GM21360 (cell line): ENCODE measurements around the gene ANTXRL.
"Not testable (repeated sequence)": the region's sequence is repeated elsewhere in the genome, so short reads cannot be mapped to it uniquely, and the experiment has no call there.

Source experiments
- ATAC-seq: cut with Tn5 transposase; IDR thresholded peaks from one replicate; pipeline ENCODE4 v1.9.1; 2021; ENCODE audit warnings: mild to moderate bottlenecking, moderate library complexity; ENCODE audit not compliant: unreplicated experiment

Gene ANTXRL

GRCh38 chr10:46272863-46273415 is 13.9 kb upstream of the ANTXRL start:
- no peak for ATAC-seq

- no peak for ATAC-seq
Observed at GRCh38 chr10:46273506-46274477, 13.0 kb upstream of the ANTXRL start.

- no peak for ATAC-seq
Observed at GRCh38 chr10:46277840-46278239, 9.0 kb upstream of the ANTXRL start.

GRCh38 chr10:46282421-46282831 is 4.4 kb upstream of the ANTXRL start:
- ATAC-seq, result not testable (repeated sequence)

GRCh38 chr10:46282842-46283574 is 3.8 kb upstream of the ANTXRL start:
- ATAC-seq, result no peak

- ATAC-seq, result no peak
Observed at GRCh38 chr10:46283580-46284285, 3.1 kb upstream of the ANTXRL start.

GRCh38 chr10:46284286-46285229 is 2.2 kb upstream of the ANTXRL start:
- peak; percentile 88 for ATAC-seq

GRCh38 chr10:46285300-46285699 is 1.5 kb upstream of the ANTXRL start:
- no peak for ATAC-seq

GRCh38 chr10:46285966-46286620 is 704 bp upstream of the ANTXRL start:
- ATAC-seq, result no peak

GRCh38 chr10:46287846-46288477 is 1.2 kb downstream of the ANTXRL start:
- ATAC-seq, result no peak

GRCh38 chr10:46288601-46289206 is 1.9 kb downstream of the ANTXRL start:
- no peak for ATAC-seq

GRCh38 chr10:46289209-46289810 is 2.5 kb downstream of the ANTXRL start:
- ATAC-seq, result no peak

- ATAC-seq, result no peak
Observed at GRCh38 chr10:46290101-46290886, 3.5 kb downstream of the ANTXRL start.

GRCh38 chr10:46291817-46292572 is 5.2 kb downstream of the ANTXRL start:
- no peak for ATAC-seq

- ATAC-seq, result no peak
Observed at GRCh38 chr10:46292573-46293023, 5.8 kb downstream of the ANTXRL start.

GRCh38 chr10:46293228-46293627 is 6.4 kb downstream of the ANTXRL start:
- ATAC-seq, result no peak
